Naive thymus-derived CD4-positive, alpha-beta T cell (primary cell): ENCODE results near the gene EEIG1. TPM values are rescaled to one million over a fixed set of nuclear protein-coding genes. Genes with fewer than 3 reads are reported as not detected.
A peak's percentile ranks its signal among the peaks of the same experiment; 100 is the strongest.

ENCODE experiments used
- ATAC-seq: fragments of 150-1000 bp; cut with Tn5 transposase; 2 replicates; pipeline ENCODE4 v1.10.0; 2021; ENCODE audit warnings: mild to moderate bottlenecking, moderate library complexity
- CTCF ChIA-PET: fragments of 350-600 bp; sonication (Branson Sonifier 250); formaldehyde crosslinking; loops from one replicate; lab custom pipeline; 2021; ENCODE audit warnings: antibody characterized with exemption; lab: Charles Lee
- POLR2A ChIA-PET: fragments of 350-600 bp; sonication (Branson Sonifier 250); formaldehyde crosslinking; loops from one replicate; lab custom pipeline; 2021; ENCODE audit warnings: antibody characterized with exemption, inconsistent platforms; lab: Charles Lee
- DNase-seq, 9 donors: peaks; one replicate each; pipeline versions ENCODE4 v3.0.0 to v3.0.0-alpha.2; 2020 to 2022; ENCODE audit warnings: mixed read lengths in 1 of 9
- H3K27ac ChIP-seq: one replicate; pipeline ENCODE4 v1.7.0; 2013; ENCODE audit warnings: mild to moderate bottlenecking, low read depth, low read length, moderate library complexity
- H3K27me3 ChIP-seq, 2 donors: one replicate each; pipeline ENCODE4 v1.7.0; 2013; ENCODE audit warnings: low read length in 2 of 2, mild to moderate bottlenecking in 2 of 2, moderate library complexity in 2 of 2; ENCODE audit not compliant: control insufficient read depth in 2 of 2, insufficient read depth in 2 of 2
- H3K36me3 ChIP-seq, 3 experiments: 1 replicate in 2 of 3; 2 replicates in 1 of 3; pipeline ENCODE4 v1.7.0; 2013; ENCODE audit warnings: low read length in 3 of 3, mild to moderate bottlenecking in 3 of 3, moderate library complexity in 1 of 3; ENCODE audit not compliant: insufficient read depth in 3 of 3, control insufficient read depth in 2 of 3
- H3K4me1 ChIP-seq, 2 donors: one replicate each; pipeline ENCODE4 v1.7.0; 2013; ENCODE audit warnings: low read length in 2 of 2, mild to moderate bottlenecking in 2 of 2, moderate library complexity in 1 of 2; ENCODE audit not compliant: control insufficient read depth in 2 of 2, insufficient read depth in 2 of 2
- H3K4me3 ChIP-seq: 2 replicates; pipeline ENCODE4 v1.7.0; 2013; ENCODE audit warnings: mild to moderate bottlenecking, low read length
- H3K9me3 ChIP-seq, 3 experiments: 1 replicate in 2 of 3; 2 replicates in 1 of 3; pipeline ENCODE4 v1.7.0; 2013; ENCODE audit warnings: low read length in 3 of 3; ENCODE audit not compliant: control insufficient read depth in 2 of 3
- H3K27ac Mint-ChIP-seq, 9 donors: one replicate each; pipeline ENCODE4 v1.8.0; 2020 to 2022; ENCODE audit warnings: mixed read lengths in 9 of 9, mild to moderate bottlenecking in 8 of 9, moderate library complexity in 5 of 9, inconsistent platforms in 2 of 9
- H3K27me3 Mint-ChIP-seq, 5 donors: one replicate each; pipeline ENCODE4 v1.8.0; 2021 to 2022; ENCODE audit warnings: mixed read lengths in 5 of 5, mild to moderate bottlenecking in 1 of 5
- H3K36me3 Mint-ChIP-seq, 5 donors: one replicate each; pipeline ENCODE4 v1.8.0; 2020 to 2022; ENCODE audit warnings: mixed read lengths in 5 of 5, mild to moderate bottlenecking in 3 of 5, inconsistent platforms in 1 of 5
- H3K4me1 Mint-ChIP-seq, 7 donors: one replicate each; pipeline ENCODE4 v1.8.0; 2020 to 2022; ENCODE audit warnings: mixed read lengths in 7 of 7, mild to moderate bottlenecking in 3 of 7, inconsistent platforms in 1 of 7
- H3K4me3 Mint-ChIP-seq, 10 donors: one replicate each; pipeline ENCODE4 v1.8.0; 2020 to 2022; ENCODE audit warnings: mild to moderate bottlenecking in 10 of 10, mixed read lengths in 10 of 10, moderate library complexity in 6 of 10, inconsistent platforms in 2 of 10
- H3K9me3 Mint-ChIP-seq, 11 donors: one replicate each; pipeline ENCODE4 v1.8.0; 2020 to 2022; ENCODE audit warnings: mixed read lengths in 11 of 11, mild to moderate bottlenecking in 4 of 11, inconsistent platforms in 1 of 11, moderate library complexity in 1 of 11
- intact Hi-C, 2 donors: fragments of 100-400 bp; cut with micrococcal nuclease; formaldehyde crosslinking; loops; one replicate each; pipeline ENCODE4 v1.15.1; 2023
- polyA plus RNA-seq, 2 donors: library from polyadenylated mRNA; unstranded; fragments of 300-500 nt; fragmentation: Illumina TruSeq; gene quantifications; one replicate each; pipeline ENCODE4 v1.2.3, GENCODE V29; 2021
- total RNA-seq, 6 experiments: library from RNA in 5 of 6; stranded (reverse) in 5 of 6; gene quantifications; 1 replicate in 5 of 6; 2 replicates in 1 of 6; pipeline ENCODE4 v1.2.3 and lab custom pipeline; 2021 to 2026

EEIG1 gene
- total and polyA plus RNA-seq, 7 experiments from 2014 or later = 124 to 664 (median 297) TPM

- ChIA-PET CTCF (interaction anchor here (0.5 to 13.2 kb wide), 2 partner anchors 72 to 544 kb away, joined by 4 to 253 read pairs; no protein-coding TSS in a partner anchor), POLR2A (interaction anchor here (1.4 to 61.3 kb wide), 4 partner anchors 8 to 67 kb away, joined by 4 to 1719 read pairs (median 1615); partner anchors contain the start of genes DPM2 and EEIG1)
- peaks cover 70 to 97% (median 93%) of the 10 kb centered on the region in 7 donors for H3K4me1 Mint-ChIP-seq
- Histone ChIP-seq H3K27me3 (no peaks in the 10 kb centered on the region), H3K9me3 (no peaks in the 10 kb centered on the region), H3K27ac (peak overlapping the region; percentile 84), H3K4me1 (peaks cover 86 to 94% of the 10 kb centered on the region in 2 donors), H3K36me3 (peaks cover 0 to 46% (median 13%) of the 10 kb centered on the region in 3 experiments), H3K4me3 (no peak overlapping the region)
- H3K9me3 Mint-ChIP-seq = peaks cover 0 to 3% (median 0%) of the 10 kb centered on the region in 11 donors
- peak overlapping the region; percentile 27 to 98 (median 90) for H3K4me3 Mint-ChIP-seq
- intact Hi-C loops = loop anchor here (1.0 to 5.0 kb wide), 2 partner anchors 8 to 133 kb away; no protein-coding TSS in a partner anchor
- H3K36me3 Mint-ChIP-seq = peaks cover 4 to 49% (median 30%) of the 10 kb centered on the region in 5 donors
- H3K27ac Mint-ChIP-seq = peak overlapping the region; percentile 15 to 98 (median 93)
- H3K27me3 Mint-ChIP-seq = no peaks in the 10 kb centered on the region
- ATAC-seq (no peak), DNase-seq (peak in 1 of 9 donors; percentile 63)
These were observed 21.4 kb downstream of the EEIG1 start for GRCh38 chr9:127959398-127959797.

- ATAC-seq (no peak), DNase-seq (no peak)
- H3K36me3 ChIP-seq = peaks cover 0 to 47% (median 13%) of the 10 kb centered on the region in 3 experiments
- peaks cover 86 to 94% of the 10 kb centered on the region in 2 donors for H3K4me1 ChIP-seq
- peaks cover 0 to 3% (median 0%) of the 10 kb centered on the region in 11 donors for H3K9me3 Mint-ChIP-seq
- no peaks in the 10 kb centered on the region for H3K27me3 Mint-ChIP-seq
- CTCF ChIA-PET = interaction anchor here (1.2 to 13.2 kb wide), 3 partner anchors 15 to 73 kb away, joined by 3 to 253 read pairs (median 55); no protein-coding TSS in a partner anchor
- peaks cover 76 to 97% (median 93%) of the 10 kb centered on the region in 7 donors for H3K4me1 Mint-ChIP-seq
- POLR2A ChIA-PET = interaction anchor here (1.4 to 61.3 kb wide), 4 partner anchors 8 to 67 kb away, joined by 4 to 1719 read pairs (median 1615); partner anchors contain the start of genes DPM2 and EEIG1
- no peak overlapping the region for H3K4me3 ChIP-seq
- no peaks in the 10 kb centered on the region for H3K27me3 ChIP-seq
- H3K36me3 Mint-ChIP-seq = peaks cover 4 to 47% (median 30%) of the 10 kb centered on the region in 5 donors
- intact Hi-C loops = loop anchor here (1.0 to 5.0 kb wide), 2 partner anchors 9 to 134 kb away; no protein-coding TSS in a partner anchor
- H3K27ac Mint-ChIP-seq = peak overlapping the region in 8 of 9 donors; percentile 90 to 98 (median 94)
- peak overlapping the region; percentile 84 for H3K27ac ChIP-seq
- H3K9me3 ChIP-seq = no peaks in the 10 kb centered on the region
- H3K4me3 Mint-ChIP-seq = peak overlapping the region; percentile 21 to 98 (median 82)
These were observed 22.1 kb downstream of the EEIG1 start for GRCh38 chr9:127958728-127959127.

- peak overlapping the region; percentile 74 to 92 (median 82) for H3K4me3 Mint-ChIP-seq
- peak overlapping the region; percentile 41 for H3K4me3 ChIP-seq
- peaks cover 0 to 34% (median 14%) of the 10 kb centered on the region in 5 donors for H3K36me3 Mint-ChIP-seq
- no peaks in the 10 kb centered on the region for H3K27me3 Mint-ChIP-seq
- H3K4me1 ChIP-seq = peaks cover 72 to 91% of the 10 kb centered on the region in 2 donors
- CTCF ChIA-PET = interaction anchor here (0.6 to 13.2 kb wide), 19 partner anchors 9 to 170 kb away, joined by 3 to 253 read pairs (median 4); partner anchors contain the start of gene CDK9
- POLR2A ChIA-PET = interaction anchor here (0.9 to 61.3 kb wide), 9 partner anchors 8 to 171 kb away, joined by 3 to 1719 read pairs (median 8); partner anchors contain the start of genes EEIG1, NAIF1 and SLC25A25
- H3K9me3 ChIP-seq = no peaks in the 10 kb centered on the region
- ATAC-seq (peak; percentile 93), DNase-seq (peak in 8 of 9 donors; percentile 64 to 86 (median 70))
- intact Hi-C loops = loop anchor here (1.0 to 5.0 kb wide), 9 partner anchors 10 to 162 kb away; no protein-coding TSS in a partner anchor
- H3K36me3 ChIP-seq = peaks cover under 1 to 45% (median 4%) of the 10 kb centered on the region in 3 experiments
- peaks cover 0 to 3% (median 0%) of the 10 kb centered on the region in 11 donors for H3K9me3 Mint-ChIP-seq
- peak overlapping the region; percentile 66 to 98 (median 93) for H3K27ac Mint-ChIP-seq
- H3K27ac ChIP-seq = peak overlapping the region; percentile 84
- peaks cover 65 to 96% (median 84%) of the 10 kb centered on the region in 7 donors for H3K4me1 Mint-ChIP-seq
- no peaks in the 10 kb centered on the region for H3K27me3 ChIP-seq
These were observed 25.3 kb downstream of the EEIG1 start for GRCh38 chr9:127955294-127956015.

GRCh38 chr9:127954831-127955293 is 25.9 kb downstream of the EEIG1 start:
- Histone ChIP-seq H3K36me3 (peaks cover 6 to 45% (median 9%) of the 10 kb centered on the region in 3 experiments), H3K27ac (peak overlapping the region; percentile 84), H3K9me3 (no peaks in the 10 kb centered on the region), H3K4me1 (peaks cover 67 to 91% of the 10 kb centered on the region in 2 donors), H3K27me3 (no peaks in the 10 kb centered on the region), H3K4me3 (peak overlapping the region; percentile 41)
- DNase-seq (no peak), ATAC-seq (no peak)
- POLR2A ChIA-PET = interaction anchor here (0.9 to 61.3 kb wide), 10 partner anchors 11 to 171 kb away, joined by 3 to 1719 read pairs (median 6); partner anchors contain the start of genes EEIG1, NAIF1 and SLC25A25
- peak overlapping the region in 8 of 9 donors; percentile 82 to 98 (median 94) for H3K27ac Mint-ChIP-seq
- H3K9me3 Mint-ChIP-seq = peaks cover 0 to under 1% (median 0%) of the 10 kb centered on the region in 11 donors
- intact Hi-C loops = loop anchor here (1.0 to 5.0 kb wide), 9 partner anchors 10 to 162 kb away; no protein-coding TSS in a partner anchor
- peak overlapping the region in 9 of 10 donors; percentile 74 to 92 (median 82) for H3K4me3 Mint-ChIP-seq
- H3K36me3 Mint-ChIP-seq = peaks cover 0 to 32% (median 16%) of the 10 kb centered on the region in 5 donors
- CTCF ChIA-PET = interaction anchor here (0.7 to 13.2 kb wide), 16 partner anchors 10 to 145 kb away, joined by 3 to 253 read pairs (median 5); no protein-coding TSS in a partner anchor
- H3K4me1 Mint-ChIP-seq = peaks cover 63 to 96% (median 84%) of the 10 kb centered on the region in 7 donors
- no peaks in the 10 kb centered on the region for H3K27me3 Mint-ChIP-seq

- POLR2A ChIA-PET = interaction anchor here (0.6 to 61.3 kb wide), 8 partner anchors 10 to 577 kb away, joined by 3 to 1719 read pairs (median 7); partner anchors contain the start of gene EEIG1
- peaks cover 10 to 52% (median 12%) of the 10 kb centered on the region in 3 experiments for H3K36me3 ChIP-seq
- Mint-ChIP-seq H3K36me3 (peaks cover 0 to 23% (median 17%) of the 10 kb centered on the region in 5 donors), H3K9me3 (no peaks in the 10 kb centered on the region), H3K4me3 (peak overlapping the region; percentile 14 to 92 (median 82)), H3K4me1 (peaks cover 56 to 95% (median 75%) of the 10 kb centered on the region in 7 donors), H3K27me3 (no peaks in the 10 kb centered on the region), H3K27ac (peak overlapping the region; percentile 62 to 98 (median 93))
- intact Hi-C loops = loop anchor here (2.0 kb wide), 2 partner anchors 17 to 73 kb away; no protein-coding TSS in a partner anchor
- no peaks in the 10 kb centered on the region for H3K9me3 ChIP-seq
- no peaks in the 10 kb centered on the region for H3K27me3 ChIP-seq
- DNase-seq (peak in 1 of 9 donors; percentile 46), ATAC-seq (peak; percentile 36)
- no peak overlapping the region for H3K4me3 ChIP-seq
- peaks cover 65 to 89% of the 10 kb centered on the region in 2 donors for H3K4me1 ChIP-seq
- peak overlapping the region; percentile 84 for H3K27ac ChIP-seq
- CTCF ChIA-PET = interaction anchor here (1.0 to 13.2 kb wide), 7 partner anchors 11 to 146 kb away, joined by 3 to 253 read pairs (median 5); no protein-coding TSS in a partner anchor
These were observed 26.9 kb downstream of the EEIG1 start for GRCh38 chr9:127953768-127954505.
